Body of pancreas (tissue), 4 donors: ENCODE data around the gene KIF13A.

Source experiments
- POLR2A ChIP-seq, 3 donors: fragments of 450-650 bp; IDR thresholded peaks; one replicate each; pipeline ENCODE4 v1.6.1; 2016; ENCODE audit warnings: antibody characterized with exemption in 3 of 3, mild to moderate bottlenecking in 2 of 3
- TF ChIP-seq, protein P1 (sequence below), 7 experiments: fragments of 450-650 bp in 4 of 7; fragments of 200-600 bp in 3 of 7; sonication (generic) in 3 of 7; IDR thresholded peaks; one replicate each; pipeline ENCODE4 v1.5.1; 2016 to 2019; ENCODE audit warnings: antibody characterized with exemption in 7 of 7

- TF ChIP-seq, protein P1, sequence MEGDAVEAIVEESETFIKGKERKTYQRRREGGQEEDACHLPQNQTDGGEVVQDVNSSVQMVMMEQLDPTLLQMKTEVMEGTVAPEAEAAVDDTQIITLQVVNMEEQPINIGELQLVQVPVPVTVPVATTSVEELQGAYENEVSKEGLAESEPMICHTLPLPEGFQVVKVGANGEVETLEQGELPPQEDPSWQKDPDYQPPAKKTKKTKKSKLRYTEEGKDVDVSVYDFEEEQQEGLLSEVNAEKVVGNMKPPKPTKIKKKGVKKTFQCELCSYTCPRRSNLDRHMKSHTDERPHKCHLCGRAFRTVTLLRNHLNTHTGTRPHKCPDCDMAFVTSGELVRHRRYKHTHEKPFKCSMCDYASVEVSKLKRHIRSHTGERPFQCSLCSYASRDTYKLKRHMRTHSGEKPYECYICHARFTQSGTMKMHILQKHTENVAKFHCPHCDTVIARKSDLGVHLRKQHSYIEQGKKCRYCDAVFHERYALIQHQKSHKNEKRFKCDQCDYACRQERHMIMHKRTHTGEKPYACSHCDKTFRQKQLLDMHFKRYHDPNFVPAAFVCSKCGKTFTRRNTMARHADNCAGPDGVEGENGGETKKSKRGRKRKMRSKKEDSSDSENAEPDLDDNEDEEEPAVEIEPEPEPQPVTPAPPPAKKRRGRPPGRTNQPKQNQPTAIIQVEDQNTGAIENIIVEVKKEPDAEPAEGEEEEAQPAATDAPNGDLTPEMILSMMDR (IDR thresholded peaks at IDR 0.05): no peak
- TF ChIP-seq POLR2A (IDR thresholded peaks at IDR 0.05): no peak
Observed at GRCh38 chr6:17998442-17998841, 11.0 kb upstream of the KIF13A start.
